ENCODE data around the gene LGMN.

The LGMN gene

DNA sequence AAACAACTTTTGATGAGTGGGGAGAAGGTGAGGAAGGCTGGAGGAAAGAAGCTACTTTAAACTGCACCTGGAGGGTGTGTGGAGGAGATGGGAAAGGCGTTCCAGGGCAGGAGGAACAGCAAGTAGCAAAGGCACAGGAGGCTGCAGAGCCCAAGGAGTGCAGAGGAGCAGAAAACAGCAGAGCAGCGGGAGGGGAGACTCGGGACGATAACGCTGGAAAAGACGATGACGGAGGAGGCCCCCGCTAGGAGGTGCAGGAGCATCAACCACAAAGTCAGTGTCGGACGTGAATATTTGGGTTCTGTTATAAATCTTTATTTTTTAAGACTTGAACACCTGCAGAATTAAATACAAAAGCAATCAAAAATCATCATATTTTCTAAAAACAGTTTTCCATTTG lies 44.9 kb downstream of the LGMN start:
- no peak for DNase-seq
- in situ Hi-C loops (cut with MboI; ENCODE audit: low pct_unique_long_range_greater_than_20kb, low sequenced_read_pairs) = no loop called here

- in situ Hi-C loops (cut with MboI; ENCODE audit: low pct_unique_long_range_greater_than_20kb, low sequenced_read_pairs) = no loop called here
- DNase-seq = peak; percentile 79
Observed at GRCh38 chr14:92702441-92702918, 45.9 kb downstream of the LGMN start.

DNA sequence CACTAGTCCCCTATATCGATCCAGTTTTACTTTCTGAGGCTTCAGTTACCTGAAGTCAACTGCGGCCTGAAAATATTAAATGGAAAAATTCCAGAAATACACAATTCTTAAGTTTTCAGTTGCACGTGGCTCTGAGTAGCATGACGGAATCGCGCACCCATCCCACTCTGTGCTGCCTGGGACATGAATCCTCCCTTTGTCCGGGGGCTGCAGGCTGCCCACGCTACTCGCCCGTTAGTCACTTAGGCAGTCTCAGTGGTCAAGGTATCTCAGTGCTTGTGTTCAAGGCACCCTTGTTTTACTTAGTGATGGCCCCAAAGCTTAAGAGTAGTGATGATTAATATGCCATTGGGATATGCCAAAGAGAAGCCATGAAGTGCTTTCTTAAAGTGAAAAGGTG lies 46.6 kb downstream of the LGMN start:
- no peak for DNase-seq
- in situ Hi-C loops (cut with MboI; ENCODE audit: low pct_unique_long_range_greater_than_20kb, low sequenced_read_pairs) = no loop called here

DNA sequence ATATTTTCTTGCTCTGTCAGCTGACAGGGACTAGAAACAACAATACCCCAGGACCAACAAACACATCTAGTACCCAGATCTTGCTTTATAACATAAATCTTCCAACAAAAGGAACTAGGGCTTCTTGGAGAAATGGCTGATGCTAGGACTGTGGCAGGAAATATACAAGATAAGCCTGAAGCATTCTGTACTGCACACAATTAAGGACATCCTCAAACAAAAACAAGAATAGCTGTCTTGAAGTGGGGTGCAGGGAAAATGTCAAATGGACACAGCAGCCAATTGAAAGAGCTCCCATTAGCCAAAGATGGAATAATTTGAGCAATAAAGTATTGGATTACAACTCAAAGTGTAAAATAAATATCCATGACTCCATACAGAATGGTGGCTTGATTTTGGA lies 50.0 kb downstream of the LGMN start:
- DNase-seq = no peak
- in situ Hi-C loops (cut with MboI; ENCODE audit: low pct_unique_long_range_greater_than_20kb, low sequenced_read_pairs) = no loop called here

DNA sequence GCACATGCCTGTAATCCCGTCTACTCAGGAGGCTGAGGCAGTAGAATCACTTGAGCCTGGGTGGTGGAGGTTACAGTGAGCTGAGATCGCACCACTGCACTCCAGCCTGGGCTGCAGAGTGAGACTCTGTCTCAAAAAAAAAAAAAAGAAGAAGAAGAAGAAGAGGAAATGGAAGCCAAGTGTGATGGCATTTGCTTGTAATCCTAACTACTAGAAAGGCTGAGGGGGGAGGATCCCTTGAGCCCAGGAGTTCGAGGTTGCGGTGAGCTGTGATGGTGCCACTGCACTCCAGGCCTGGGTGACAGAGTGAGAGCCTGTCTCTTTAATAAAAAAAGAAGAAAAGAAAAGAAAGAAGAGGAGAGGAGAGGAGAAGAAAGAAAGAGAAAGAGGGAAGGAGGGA lies 52.1 kb downstream of the LGMN start:
- DNase-seq = peak; percentile 80
- in situ Hi-C loops (cut with MboI; ENCODE audit: low pct_unique_long_range_greater_than_20kb, low sequenced_read_pairs) = no loop called here

DNA sequence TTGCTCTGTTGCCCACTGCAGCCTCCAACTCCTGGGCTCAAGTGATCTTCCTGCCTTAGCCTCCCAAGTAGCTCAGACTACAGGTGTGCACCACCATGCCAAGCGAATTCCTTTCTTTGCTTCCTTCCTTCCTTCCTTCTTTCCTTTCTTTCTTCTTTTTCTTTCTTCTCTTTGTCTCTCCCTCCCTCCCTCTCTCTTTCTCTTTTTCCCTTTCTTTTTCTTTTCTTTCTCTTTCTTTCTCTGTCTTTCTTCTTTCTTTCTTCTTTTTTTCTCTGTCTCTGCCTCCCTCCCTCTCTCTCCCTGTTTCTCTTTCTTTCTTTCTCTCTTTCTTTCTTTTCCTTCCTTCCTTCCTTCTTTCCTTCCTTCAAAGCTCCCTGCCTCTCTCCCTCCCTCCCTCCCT lies 52.9 kb downstream of the LGMN start:
- in situ Hi-C loops (cut with MboI; ENCODE audit: low pct_unique_long_range_greater_than_20kb, low sequenced_read_pairs) = no loop called here
- DNase-seq = no peak

GRCh38 chr14:92694807-92695206 lies 53.6 kb downstream of the LGMN start:
- in situ Hi-C loops (cut with MboI; ENCODE audit: low pct_unique_long_range_greater_than_20kb, low sequenced_read_pairs) = no loop called here
- no peak for DNase-seq

DNA sequence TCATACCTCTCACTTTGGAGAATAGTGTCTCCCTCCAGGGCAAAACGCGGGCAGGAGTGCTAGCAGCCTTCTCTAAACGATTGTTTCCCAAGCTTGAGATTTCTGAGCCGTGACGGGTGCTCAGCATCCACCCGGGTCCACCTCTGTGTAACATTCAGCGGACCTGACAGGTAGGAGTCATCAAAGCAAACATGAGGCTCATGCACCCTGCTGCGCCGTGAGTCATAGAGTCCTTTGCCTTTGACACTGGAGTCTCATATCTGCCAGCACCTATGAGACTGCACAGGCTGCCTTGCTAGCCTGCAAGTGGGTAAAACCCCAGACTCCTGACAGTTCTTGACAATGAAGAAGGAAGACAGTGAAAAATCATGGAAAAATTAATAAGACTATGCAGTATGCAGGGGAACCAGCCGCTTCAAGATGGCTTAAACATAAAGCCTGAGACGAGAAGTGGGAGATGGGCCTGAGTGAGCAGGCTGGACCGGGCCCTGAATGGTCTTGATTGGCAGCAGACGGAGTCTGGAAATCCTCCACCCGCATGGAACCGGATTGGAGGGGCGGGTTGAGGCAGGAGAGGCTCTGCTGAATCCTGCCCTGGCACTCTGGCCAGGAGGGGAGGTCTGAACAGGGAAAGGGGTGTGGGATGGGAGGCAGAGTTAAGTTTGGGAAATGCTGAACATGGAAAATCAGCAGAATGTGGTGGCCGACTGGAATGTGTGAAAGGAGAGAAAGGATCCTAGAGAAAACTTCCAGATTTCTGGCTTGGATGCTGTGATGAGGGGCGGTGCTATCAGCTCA lies 54.2 kb downstream of the LGMN start:
- no peak for DNase-seq
- in situ Hi-C loops (cut with MboI; ENCODE audit: low pct_unique_long_range_greater_than_20kb, low sequenced_read_pairs) = no loop called here

GRCh38 chr14:92692822-92693226 lies 55.6 kb downstream of the LGMN start:
- in situ Hi-C loops (cut with MboI; ENCODE audit: low pct_unique_long_range_greater_than_20kb, low sequenced_read_pairs) = no loop called here
- peak; percentile 55 for DNase-seq

GRCh38 chr14:92690171-92691011 lies 58.0 kb downstream of the LGMN start:
- DNase-seq = peak; percentile 54
- in situ Hi-C loops (cut with MboI; ENCODE audit: low pct_unique_long_range_greater_than_20kb, low sequenced_read_pairs) = no loop called here

- DNase-seq = no peak
- in situ Hi-C loops (cut with MboI; ENCODE audit: low pct_unique_long_range_greater_than_20kb, low sequenced_read_pairs) = no loop called here
Observed at GRCh38 chr14:92688434-92689375, 59.7 kb downstream of the LGMN start.

DNA sequence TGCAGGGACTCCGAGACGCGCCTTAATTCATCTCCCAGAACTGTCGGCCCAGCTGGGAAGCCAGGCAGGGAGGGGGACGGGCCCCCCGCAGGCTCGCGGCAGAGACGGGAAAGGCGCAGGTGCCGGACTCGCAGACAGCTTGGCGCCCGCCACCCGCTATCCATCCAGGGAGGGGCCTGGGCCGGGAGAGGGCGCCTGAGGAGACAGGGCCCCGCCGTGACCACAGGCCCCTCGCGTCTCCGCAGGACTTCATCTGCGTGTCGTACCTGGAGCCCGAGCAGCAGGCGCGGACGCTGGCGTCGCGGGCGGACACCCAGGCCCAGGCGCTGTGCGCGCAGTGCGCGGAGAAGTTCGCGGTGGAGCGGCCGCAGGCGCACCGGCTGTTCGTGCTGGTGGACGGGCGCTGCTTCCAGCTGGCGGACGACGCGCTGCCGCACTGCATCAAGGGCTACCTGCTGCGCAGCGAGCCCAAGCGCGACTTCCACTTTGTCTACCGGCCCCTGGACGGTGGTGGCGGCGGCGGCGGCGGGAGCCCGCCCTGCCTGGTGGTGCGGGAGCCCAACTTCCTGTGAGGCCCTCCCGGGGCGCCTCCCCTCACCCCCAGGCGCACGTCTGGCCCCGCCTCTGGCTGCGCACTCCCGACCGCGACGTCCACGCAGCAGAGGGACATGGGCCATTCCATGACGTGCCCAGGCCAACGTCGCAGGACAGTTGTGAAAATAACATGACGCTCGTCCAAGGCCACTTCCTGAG lies 60.6 kb downstream of the LGMN start:
- no peak for DNase-seq
- in situ Hi-C loops (cut with MboI; ENCODE audit: low pct_unique_long_range_greater_than_20kb, low sequenced_read_pairs) = no loop called here

DNA sequence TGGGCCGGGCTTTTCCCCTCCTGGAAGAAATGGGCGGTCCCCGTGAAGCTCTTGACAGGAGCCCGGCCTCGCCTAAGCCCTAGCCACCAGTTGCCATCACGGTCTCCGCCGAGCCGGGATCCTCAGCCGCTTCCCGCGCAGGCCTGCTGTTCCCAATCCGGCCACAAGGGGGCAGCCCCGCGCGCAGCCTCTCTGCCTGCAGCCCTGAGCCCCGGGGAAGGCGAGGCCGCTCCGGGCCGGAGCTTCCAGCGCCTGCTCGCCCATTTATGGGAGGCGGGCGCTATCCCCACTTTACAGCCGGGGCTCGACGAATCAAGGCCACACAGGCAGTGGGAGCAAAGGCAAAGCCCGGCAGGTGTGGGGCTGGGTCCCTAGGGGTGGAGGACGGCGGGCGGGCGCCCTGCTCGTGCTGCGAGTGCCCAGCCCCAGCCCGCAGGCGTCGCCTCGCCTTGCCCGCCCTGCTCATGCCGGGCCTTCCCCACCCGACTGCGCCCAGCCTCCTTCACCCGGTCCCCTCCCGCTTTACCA lies 61.5 kb downstream of the LGMN start:
- in situ Hi-C loops (cut with MboI; ENCODE audit: low pct_unique_long_range_greater_than_20kb, low sequenced_read_pairs) = no loop called here
- DNase-seq = peak; percentile 41

- no peak for DNase-seq
- in situ Hi-C loops (cut with MboI; ENCODE audit: low pct_unique_long_range_greater_than_20kb, low sequenced_read_pairs) = no loop called here
Observed at GRCh38 chr14:92686411-92686899, 62.0 kb downstream of the LGMN start.

DNA sequence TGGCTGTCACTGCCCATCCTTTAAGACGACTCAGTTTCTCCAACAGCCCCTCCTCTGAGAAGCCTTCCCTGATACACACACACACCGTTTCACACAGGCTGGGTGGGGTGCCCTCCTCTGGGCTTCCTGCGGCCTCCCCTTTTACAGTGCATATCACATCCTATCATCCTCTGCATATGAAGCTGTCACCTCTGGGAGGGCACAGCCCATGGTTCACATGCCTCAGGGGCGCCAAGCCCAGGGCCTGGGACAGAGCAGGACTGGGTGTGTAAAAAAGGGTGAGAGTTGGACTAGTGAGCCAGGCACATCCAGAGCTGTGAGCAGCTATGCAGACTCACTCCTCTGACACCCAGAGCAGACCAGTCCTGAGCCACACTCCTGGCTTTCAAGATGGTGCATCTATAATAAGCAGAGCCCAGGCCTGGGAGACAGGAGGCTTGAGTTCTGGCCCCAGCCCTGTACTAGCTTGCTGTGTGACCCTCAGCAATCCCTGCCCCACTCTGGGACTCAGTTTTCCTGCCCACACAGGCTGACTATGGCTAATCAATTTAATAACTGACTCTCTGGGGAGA lies 62.6 kb downstream of the LGMN start:
- in situ Hi-C loops (cut with MboI; ENCODE audit: low pct_unique_long_range_greater_than_20kb, low sequenced_read_pairs) = no loop called here
- DNase-seq = no peak

DNA sequence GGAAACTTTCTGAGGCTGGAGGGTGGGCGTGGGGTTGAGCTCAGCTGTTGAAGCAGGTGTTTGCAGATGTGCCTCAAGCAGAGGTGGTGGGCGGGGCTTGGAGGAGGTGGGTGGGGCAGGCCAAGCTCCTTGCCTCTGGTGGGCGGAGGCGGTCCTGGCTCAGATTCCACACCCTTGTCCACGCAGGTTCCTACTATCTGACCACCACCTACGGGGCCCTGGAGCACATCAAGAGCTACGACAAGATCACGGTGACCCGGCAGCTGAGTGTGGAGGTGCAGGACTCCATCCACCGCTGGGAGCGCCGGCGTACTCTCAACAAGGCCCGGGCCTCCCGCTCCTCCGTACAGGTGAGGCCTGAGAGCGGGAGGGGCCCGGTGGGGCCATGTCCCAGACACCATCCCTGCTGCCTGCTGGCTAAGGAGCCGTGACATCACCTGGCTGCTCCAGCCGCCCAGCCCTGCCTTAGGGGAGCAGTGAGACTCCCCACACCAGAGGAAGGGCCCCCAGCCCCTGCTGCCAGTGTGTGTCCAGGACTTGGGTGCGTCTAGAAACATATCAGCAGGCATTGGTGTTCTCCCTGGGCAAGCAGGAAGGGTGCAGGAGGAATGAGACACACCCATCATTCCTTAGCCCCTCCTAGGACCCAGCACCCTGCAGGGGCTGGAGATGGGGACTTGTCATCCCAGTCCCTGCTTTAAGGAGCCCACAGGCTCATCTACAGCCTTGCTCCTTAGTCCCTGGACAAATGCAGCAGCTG lies 63.4 kb downstream of the LGMN start:
- in situ Hi-C loops (cut with MboI; ENCODE audit: low pct_unique_long_range_greater_than_20kb, low sequenced_read_pairs) = no loop called here
- DNase-seq = no peak

GRCh38 chr14:92683041-92683440 lies 65.4 kb downstream of the LGMN start:
- in situ Hi-C loops (cut with MboI; ENCODE audit: low pct_unique_long_range_greater_than_20kb, low sequenced_read_pairs) = no loop called here
- DNase-seq = no peak
